Measurements from ENCODE around the gene CEBPZ. TPM values are rescaled to one million over a fixed set of nuclear protein-coding genes. Genes with fewer than 3 reads are reported as not detected.

The CEBPZ gene
- total and polyA plus RNA-seq, 2 of the 13 experiments (the other 11 are each of a cell fraction or from before 2014, with no cell fraction given) = 14.4 to 117 TPM

GRCh38 chr2:37196320-37197195 lies 34.8 kb downstream of the CEBPZ start, which contains the start of gene CEBPZOS (continued):
- TF ChIP-seq ATAD3A (CRISPR knock-in tag; IDR thresholded peaks at IDR 0.05) (no peak), JARID2 (CRISPR knock-in tag; IDR thresholded peaks at IDR 0.05; ENCODE audit: insufficient replicate concordance) (no peak), SKI (IDR thresholded peaks at IDR 0.05; ENCODE audit: partially characterized antibody) (peak; percentile 5), ZNF747 (CRISPR knock-in tag; IDR thresholded peaks at IDR 0.05; ENCODE audit: borderline replicate concordance) (peak; percentile 92; the same call in 1 of the 2 replicates), ZSCAN29 (CRISPR knock-in tag; conservative IDR thresholded peaks at IDR 0.05) (peak; percentile 53), GATAD2A (CRISPR knock-in tag; IDR thresholded peaks at IDR 0.05) (peak; percentile 11; the same call in 1 of the 2 replicates), ZNF567 (CRISPR knock-in tag; IDR thresholded peaks at IDR 0.05; ENCODE audit: borderline replicate concordance) (0 out of 2 replicates have a peak, but pooled peaks have one; percentile 21), ZNF432 (CRISPR knock-in tag; IDR thresholded peaks at IDR 0.05; ENCODE audit: borderline replicate concordance) (no peak), ZBTB38 (CRISPR knock-in tag; IDR thresholded peaks at IDR 0.05) (peak; percentile 93), KLF12 (CRISPR knock-in tag; IDR thresholded peaks at IDR 0.05; ENCODE audit: borderline replicate concordance) (no peak), ZSCAN30 (CRISPR knock-in tag; IDR thresholded peaks at IDR 0.05) (peak; percentile 88; the same call in 1 of the 2 replicates), ZMYM2 (CRISPR knock-in tag; IDR thresholded peaks at IDR 0.05) (peak; percentile 40), ZNF44 (CRISPR knock-in tag; IDR thresholded peaks at IDR 0.05) (0 out of 2 replicates have a peak, but pooled peaks have one; percentile 79), ZNF788 (CRISPR knock-in tag; IDR thresholded peaks at IDR 0.05; ENCODE audit: borderline replicate concordance) (peak; percentile 95; the same call in 1 of the 2 replicates), ZNF556 (CRISPR knock-in tag; IDR thresholded peaks at IDR 0.05; ENCODE audit: borderline replicate concordance) (peak; percentile 87; the same call in 1 of the 2 replicates)
- TF ChIP-seq, protein P1, sequence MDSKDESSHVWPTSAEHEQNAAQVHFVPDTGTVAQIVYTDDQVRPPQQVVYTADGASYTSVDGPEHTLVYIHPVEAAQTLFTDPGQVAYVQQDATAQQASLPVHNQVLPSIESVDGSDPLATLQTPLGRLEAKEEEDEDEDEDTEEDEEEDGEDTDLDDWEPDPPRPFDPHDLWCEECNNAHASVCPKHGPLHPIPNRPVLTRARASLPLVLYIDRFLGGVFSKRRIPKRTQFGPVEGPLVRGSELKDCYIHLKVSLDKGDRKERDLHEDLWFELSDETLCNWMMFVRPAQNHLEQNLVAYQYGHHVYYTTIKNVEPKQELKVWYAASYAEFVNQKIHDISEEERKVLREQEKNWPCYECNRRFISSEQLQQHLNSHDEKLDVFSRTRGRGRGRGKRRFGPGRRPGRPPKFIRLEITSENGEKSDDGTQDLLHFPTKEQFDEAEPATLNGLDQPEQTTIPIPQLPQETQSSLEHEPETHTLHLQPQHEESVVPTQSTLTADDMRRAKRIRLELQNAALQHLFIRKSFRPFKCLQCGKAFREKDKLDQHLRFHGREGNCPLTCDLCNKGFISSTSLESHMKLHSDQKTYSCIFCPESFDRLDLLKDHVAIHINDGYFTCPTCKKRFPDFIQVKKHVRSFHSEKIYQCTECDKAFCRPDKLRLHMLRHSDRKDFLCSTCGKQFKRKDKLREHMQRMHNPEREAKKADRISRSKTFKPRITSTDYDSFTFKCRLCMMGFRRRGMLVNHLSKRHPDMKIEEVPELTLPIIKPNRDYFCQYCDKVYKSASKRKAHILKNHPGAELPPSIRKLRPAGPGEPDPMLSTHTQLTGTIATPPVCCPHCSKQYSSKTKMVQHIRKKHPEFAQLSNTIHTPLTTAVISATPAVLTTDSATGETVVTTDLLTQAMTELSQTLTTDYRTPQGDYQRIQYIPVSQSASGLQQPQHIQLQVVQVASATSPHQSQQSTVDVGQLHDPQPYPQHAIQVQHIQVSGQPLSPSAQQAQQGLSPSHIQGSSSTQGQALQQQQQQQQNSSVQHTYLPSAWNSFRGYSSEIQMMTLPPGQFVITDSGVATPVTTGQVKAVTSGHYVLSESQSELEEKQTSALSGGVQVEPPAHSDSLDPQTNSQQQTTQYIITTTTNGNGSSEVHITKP (CRISPR knock-in tag; IDR thresholded peaks at IDR 0.05; ENCODE audit: low read depth) = no peak; the same call in 1 of the 2 replicates
- TF ChIP-seq, protein P2, sequence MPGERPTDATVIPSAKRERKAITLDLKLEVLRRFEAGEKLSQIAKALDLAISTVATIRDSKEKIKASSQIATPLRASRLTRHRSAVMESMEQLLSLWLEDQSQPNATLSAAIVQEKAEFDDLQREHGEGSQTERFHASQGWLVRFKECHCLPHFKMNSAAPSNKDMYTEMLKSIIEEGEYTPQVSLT (CRISPR knock-in tag; IDR thresholded peaks at IDR 0.05; ENCODE audit: borderline replicate concordance, low read depth) = no peak
- TF ChIP-seq, protein P3, sequence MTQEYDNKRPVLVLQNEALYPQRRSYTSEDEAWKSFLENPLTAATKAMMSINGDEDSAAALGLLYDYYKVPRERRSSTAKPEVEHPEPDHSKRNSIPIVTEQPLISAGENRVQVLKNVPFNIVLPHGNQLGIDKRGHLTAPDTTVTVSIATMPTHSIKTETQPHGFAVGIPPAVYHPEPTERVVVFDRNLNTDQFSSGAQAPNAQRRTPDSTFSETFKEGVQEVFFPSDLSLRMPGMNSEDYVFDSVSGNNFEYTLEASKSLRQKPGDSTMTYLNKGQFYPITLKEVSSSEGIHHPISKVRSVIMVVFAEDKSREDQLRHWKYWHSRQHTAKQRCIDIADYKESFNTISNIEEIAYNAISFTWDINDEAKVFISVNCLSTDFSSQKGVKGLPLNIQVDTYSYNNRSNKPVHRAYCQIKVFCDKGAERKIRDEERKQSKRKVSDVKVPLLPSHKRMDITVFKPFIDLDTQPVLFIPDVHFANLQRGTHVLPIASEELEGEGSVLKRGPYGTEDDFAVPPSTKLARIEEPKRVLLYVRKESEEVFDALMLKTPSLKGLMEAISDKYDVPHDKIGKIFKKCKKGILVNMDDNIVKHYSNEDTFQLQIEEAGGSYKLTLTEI (CRISPR knock-in tag; conservative IDR thresholded peaks at IDR 0.05) = no peak
- TF ChIP-seq, protein P4, sequence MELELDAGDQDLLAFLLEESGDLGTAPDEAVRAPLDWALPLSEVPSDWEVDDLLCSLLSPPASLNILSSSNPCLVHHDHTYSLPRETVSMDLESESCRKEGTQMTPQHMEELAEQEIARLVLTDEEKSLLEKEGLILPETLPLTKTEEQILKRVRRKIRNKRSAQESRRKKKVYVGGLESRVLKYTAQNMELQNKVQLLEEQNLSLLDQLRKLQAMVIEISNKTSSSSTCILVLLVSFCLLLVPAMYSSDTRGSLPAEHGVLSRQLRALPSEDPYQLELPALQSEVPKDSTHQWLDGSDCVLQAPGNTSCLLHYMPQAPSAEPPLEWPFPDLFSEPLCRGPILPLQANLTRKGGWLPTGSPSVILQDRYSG (CRISPR knock-in tag; IDR thresholded peaks at IDR 0.05) = peak; percentile 90; the same call in 1 of the 2 replicates
- TF ChIP-seq, protein P5, sequence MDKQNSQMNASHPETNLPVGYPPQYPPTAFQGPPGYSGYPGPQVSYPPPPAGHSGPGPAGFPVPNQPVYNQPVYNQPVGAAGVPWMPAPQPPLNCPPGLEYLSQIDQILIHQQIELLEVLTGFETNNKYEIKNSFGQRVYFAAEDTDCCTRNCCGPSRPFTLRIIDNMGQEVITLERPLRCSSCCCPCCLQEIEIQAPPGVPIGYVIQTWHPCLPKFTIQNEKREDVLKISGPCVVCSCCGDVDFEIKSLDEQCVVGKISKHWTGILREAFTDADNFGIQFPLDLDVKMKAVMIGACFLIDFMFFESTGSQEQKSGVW (CRISPR knock-in tag; IDR thresholded peaks at IDR 0.05; ENCODE audit: borderline replicate concordance) = peak; percentile 96
